ENCODE results near the gene MAP6.
A peak's percentile ranks its signal among the peaks of the same experiment; 100 is the strongest.

MAP6 gene

DNA sequence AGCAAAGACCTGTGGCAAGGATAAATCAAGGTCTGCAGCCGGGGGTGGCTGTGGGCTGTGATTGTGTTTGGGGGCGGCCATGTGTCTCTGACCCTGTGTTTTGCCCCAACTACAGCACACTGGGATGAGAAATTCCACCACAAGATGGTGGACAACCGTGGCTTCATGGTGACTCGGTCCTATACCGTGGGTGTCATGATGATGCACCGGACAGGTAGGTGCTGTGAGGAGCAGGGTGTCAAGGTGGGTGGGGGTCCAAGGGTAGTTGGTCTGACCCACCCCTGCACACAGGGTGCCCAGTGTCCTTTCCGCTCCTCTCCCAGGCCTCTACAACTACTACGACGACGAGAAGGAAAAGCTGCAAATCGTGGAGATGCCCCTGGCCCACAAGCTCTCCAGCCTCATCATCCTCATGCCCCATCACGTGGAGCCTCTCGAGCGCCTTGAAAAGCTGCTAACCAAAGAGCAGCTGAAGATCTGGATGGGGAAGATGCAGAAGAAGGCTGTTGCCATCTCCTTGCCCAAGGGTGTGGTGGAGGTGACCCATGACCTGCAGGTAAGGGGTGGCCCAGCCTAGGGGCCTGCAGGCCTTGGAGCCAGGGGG lies 100.1 kb downstream of the MAP6 start:
- DNase-seq (ENCODE audit: low read depth, low spot score) = no peak
- in situ Hi-C loops (cut with HindIII; ENCODE audit: low sequenced_read_pairs) = no loop called here
- no peak overlapping the region for H3K4me3 ChIP-seq (ENCODE audit: low read depth, low read length)
- TF ChIP-seq CTCF (IDR thresholded peaks at IDR 0.05; ENCODE audit: low read depth, low read length) = no peak

GRCh38 chr11:75567971-75568370 lies 100.9 kb downstream of the MAP6 start:
- in situ Hi-C loops (cut with HindIII; ENCODE audit: low sequenced_read_pairs) = no loop called here
- DNase-seq (ENCODE audit: low read depth, low spot score) = no peak
- H3K4me3 ChIP-seq (ENCODE audit: low read depth, low read length) = no peak overlapping the region
- TF ChIP-seq CTCF (IDR thresholded peaks at IDR 0.05; ENCODE audit: low read depth, low read length) = no peak

GRCh38 chr11:75566763-75567279 lies 102.0 kb downstream of the MAP6 start:
- TF ChIP-seq CTCF (IDR thresholded peaks at IDR 0.05; ENCODE audit: low read depth, low read length) = no peak
- in situ Hi-C loops (cut with HindIII; ENCODE audit: low sequenced_read_pairs) = no loop called here
- no peak overlapping the region for H3K4me3 ChIP-seq (ENCODE audit: low read depth, low read length)
- DNase-seq (ENCODE audit: low read depth, low spot score) = no peak

GRCh38 chr11:75565916-75566762 lies 102.7 kb downstream of the MAP6 start:
- in situ Hi-C loops (cut with HindIII; ENCODE audit: low sequenced_read_pairs) = no loop called here
- DNase-seq (ENCODE audit: low read depth, low spot score) = no peak
- H3K4me3 ChIP-seq (ENCODE audit: low read depth, low read length) = peak overlapping the region; percentile 4
- TF ChIP-seq CTCF (IDR thresholded peaks at IDR 0.05; ENCODE audit: low read depth, low read length) = no peak

GRCh38 chr11:75565221-75565814 lies 103.5 kb downstream of the MAP6 start:
- in situ Hi-C loops (cut with HindIII; ENCODE audit: low sequenced_read_pairs) = no loop called here
- DNase-seq (ENCODE audit: low read depth, low spot score) = peak; percentile 68
- TF ChIP-seq CTCF (IDR thresholded peaks at IDR 0.05; ENCODE audit: low read depth, low read length) = no peak
- peak overlapping the region; percentile 4 for H3K4me3 ChIP-seq (ENCODE audit: low read depth, low read length)

DNA sequence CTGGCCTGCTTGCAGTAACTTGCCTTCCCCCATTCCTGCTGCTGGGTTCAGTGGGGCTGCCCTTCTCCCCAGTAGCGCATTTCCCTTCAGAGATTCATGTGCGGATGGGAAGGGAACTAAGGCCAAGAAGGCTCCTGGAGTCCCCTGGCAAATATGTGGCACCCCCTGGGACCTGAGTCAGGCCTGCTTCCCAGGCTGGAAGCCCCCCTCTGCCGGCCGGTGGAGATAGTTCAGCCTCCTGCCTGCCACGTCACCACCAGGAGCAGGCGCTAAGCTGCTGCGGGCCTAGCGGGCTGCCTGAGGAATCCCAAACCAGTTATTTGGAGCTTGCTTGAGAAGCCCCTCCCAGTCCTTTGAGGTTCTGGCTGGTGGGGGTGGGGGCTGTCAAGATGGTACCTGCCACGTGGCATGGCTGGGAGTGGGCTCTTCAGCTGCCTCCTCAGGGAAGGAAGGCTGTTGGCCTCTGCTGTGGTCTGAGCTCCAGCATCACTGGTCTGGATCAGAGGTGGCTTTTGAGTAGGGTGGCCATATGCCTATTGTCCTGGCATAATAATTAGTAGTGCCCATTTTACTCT lies 104.8 kb downstream of the MAP6 start:
- peak overlapping the region; percentile 94 for H3K4me3 ChIP-seq (ENCODE audit: low read depth, low read length)
- peak; percentile 72 for TF ChIP-seq CTCF (IDR thresholded peaks at IDR 0.05; ENCODE audit: low read depth, low read length)
- peak; percentile 89 for DNase-seq (ENCODE audit: low read depth, low spot score)
- in situ Hi-C loops (cut with HindIII; ENCODE audit: low sequenced_read_pairs) = no loop called here

Data from astrocyte of the spinal cord (primary cell).